Measurements from ENCODE around the gene TMTC2. TPM values are rescaled to one million over a fixed set of nuclear protein-coding genes. Genes with fewer than 3 reads are reported as not detected.

TMTC2 gene
- total and polyA plus RNA-seq, 10 of the 15 experiments (the other 5 are each of a cell fraction or from before 2014, with no cell fraction given) = 0.14 to 9.7 (median 1.2) TPM

DNA sequence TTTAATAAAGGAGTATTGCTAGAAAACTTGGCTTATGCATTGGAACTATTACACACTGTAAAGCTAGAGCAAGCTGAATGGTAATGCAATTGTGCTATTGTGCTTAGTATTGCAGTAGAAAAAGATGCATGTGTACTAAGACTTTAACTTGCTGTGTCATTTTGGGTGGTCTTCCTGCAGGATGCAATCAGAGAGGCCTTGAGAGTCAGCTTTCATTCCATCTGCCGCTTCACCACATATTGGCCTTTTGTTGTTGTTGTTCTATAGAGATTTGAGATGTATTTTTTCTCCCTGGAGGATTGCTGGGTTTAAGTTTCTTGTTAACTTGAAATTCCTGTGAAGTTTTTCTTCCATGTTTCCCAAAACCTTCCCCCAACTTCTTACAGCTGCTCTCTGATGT is 449.7 kb downstream of the TMTC2 start:
- ChIA-PET CTCF (interaction anchor here (0.6 kb wide), 1 partner anchor 281 kb away, joined by 3 read pairs; no protein-coding TSS in a partner anchor), RAD21 (ENCODE audit: unreplicated experiment) (no interaction called here), POLR2A (no interaction called here), SMC1A (ENCODE audit: uncharacterized antibody, unreplicated experiment) (interaction anchor here (1.0 to 1.5 kb wide), 3 partner anchors 8 to 15 kb away, joined by 3 to 4 read pairs (median 3); no protein-coding TSS in a partner anchor)
- Histone ChIP-seq H2AFZ (ENCODE audit: control insufficient read depth, low read depth, low read length) (no peak overlapping the region), H3K4me2 (ENCODE audit: control insufficient read depth, insufficient read depth) (no peak overlapping the region), H3K9ac (ENCODE audit: control insufficient read depth, insufficient read depth, low read length) (no peak overlapping the region), H3K79me2 (ENCODE audit: control insufficient read depth, insufficient read depth, low read length) (no peaks in the 10 kb centered on the region), H3K36me3 (ENCODE audit: control insufficient read depth in 2 of 2, insufficient read depth in 2 of 2, low read length in 1 of 2) (no peaks in the 10 kb centered on the region; a peak in 1 of 4 replicates), H3K4me1 (ENCODE audit: control insufficient read depth, insufficient read depth, low read length) (no peaks in the 10 kb centered on the region), H3K27ac (ENCODE audit: control insufficient read depth, insufficient read depth) (no peak overlapping the region), H3K4me3 (no peak overlapping the region), H3K27me3 (replicated peaks in 1 of 2; ENCODE audit: control insufficient read depth in 2 of 2, insufficient read depth in 2 of 2, low read length in 1 of 2) (no peaks in the 10 kb centered on the region), H4K20me1 (ENCODE audit: control insufficient read depth, insufficient read depth) (no peaks in the 10 kb centered on the region), H3K9me3 (replicated peaks; ENCODE audit: control insufficient read depth, insufficient read depth, low read length) (no peaks in the 10 kb centered on the region; the same call in 2 of the 3 replicates)
- 64% methylated on average over 1 of the region's 1 CpG for WGBS (ENCODE audit: insufficient coverage, insufficient replicate concordance, low lambda C conversion rate, missing lambda C conversion rate)
- in situ Hi-C loops (cut with MboI) = no loop called here
- ATAC-seq = no peak
- intact Hi-C loops (cut with micrococcal nuclease; ENCODE audit: unreplicated experiment) = no loop called here
- no TSS peak for BruUV-seq (replicated peaks)
- no peak for TF ChIP-seq EED (IDR thresholded peaks at IDR 0.05; ENCODE audit: low read depth)
- TF ChIP-seq ZBTB11 (CRISPR knock-in tag; IDR thresholded peaks at IDR 0.05) = no peak
- TF ChIP-seq, protein P1, sequence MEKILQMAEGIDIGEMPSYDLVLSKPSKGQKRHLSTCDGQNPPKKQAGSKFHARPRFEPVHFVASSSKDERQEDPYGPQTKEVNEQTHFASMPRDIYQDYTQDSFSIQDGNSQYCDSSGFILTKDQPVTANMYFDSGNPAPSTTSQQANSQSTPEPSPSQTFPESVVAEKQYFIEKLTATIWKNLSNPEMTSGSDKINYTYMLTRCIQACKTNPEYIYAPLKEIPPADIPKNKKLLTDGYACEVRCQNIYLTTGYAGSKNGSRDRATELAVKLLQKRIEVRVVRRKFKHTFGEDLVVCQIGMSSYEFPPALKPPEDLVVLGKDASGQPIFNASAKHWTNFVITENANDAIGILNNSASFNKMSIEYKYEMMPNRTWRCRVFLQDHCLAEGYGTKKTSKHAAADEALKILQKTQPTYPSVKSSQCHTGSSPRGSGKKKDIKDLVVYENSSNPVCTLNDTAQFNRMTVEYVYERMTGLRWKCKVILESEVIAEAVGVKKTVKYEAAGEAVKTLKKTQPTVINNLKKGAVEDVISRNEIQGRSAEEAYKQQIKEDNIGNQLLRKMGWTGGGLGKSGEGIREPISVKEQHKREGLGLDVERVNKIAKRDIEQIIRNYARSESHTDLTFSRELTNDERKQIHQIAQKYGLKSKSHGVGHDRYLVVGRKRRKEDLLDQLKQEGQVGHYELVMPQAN (conservative IDR thresholded peaks at IDR 0.05) = no peak
- no peak for TF ChIP-seq FOXM1 (IDR thresholded peaks at IDR 0.05; ENCODE audit: low read depth, low read length)
- TF ChIP-seq IRF3 (IDR thresholded peaks at IDR 0.05) = no peak
- TF ChIP-seq, protein P2, sequence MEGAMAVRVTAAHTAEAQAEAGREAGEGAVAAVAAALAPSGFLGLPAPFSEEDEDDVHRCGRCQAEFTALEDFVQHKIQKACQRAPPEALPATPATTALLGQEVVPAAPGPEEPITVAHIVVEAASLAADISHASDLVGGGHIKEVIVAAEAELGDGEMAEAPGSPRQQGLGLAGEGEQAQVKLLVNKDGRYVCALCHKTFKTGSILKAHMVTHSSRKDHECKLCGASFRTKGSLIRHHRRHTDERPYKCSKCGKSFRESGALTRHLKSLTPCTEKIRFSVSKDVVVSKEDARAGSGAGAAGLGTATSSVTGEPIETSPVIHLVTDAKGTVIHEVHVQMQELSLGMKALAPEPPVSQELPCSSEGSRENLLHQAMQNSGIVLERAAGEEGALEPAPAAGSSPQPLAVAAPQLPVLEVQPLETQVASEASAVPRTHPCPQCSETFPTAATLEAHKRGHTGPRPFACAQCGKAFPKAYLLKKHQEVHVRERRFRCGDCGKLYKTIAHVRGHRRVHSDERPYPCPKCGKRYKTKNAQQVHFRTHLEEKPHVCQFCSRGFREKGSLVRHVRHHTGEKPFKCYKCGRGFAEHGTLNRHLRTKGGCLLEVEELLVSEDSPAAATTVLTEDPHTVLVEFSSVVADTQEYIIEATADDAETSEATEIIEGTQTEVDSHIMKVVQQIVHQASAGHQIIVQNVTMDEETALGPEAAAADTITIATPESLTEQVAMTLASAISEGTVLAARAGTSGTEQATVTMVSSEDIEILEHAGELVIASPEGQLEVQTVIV (IDR thresholded peaks at IDR 0.05; ENCODE audit: borderline replicate concordance, partially characterized antibody) = no peak
- no peak for TF ChIP-seq STAT1 (conservative IDR thresholded peaks at IDR 0.05)
- FAIRE-seq = no peak
- DNase-seq (ENCODE audit: low read depth, low spot score) = no peak

Data from GM12878 (cell line).